HEK293 (cell line): Measurements from ENCODE around the gene KLHDC4.

ENCODE experiments used
- CTCF ChIA-PET: fragments of 350-600 bp; formaldehyde crosslinking; extraction: SDS; loops from one replicate; lab custom pipeline; 2021; ENCODE audit warnings: antibody characterized with exemption; lab: Yijun Ruan, JAX
- POLR2A ChIA-PET: fragments of 300-600 bp; formaldehyde crosslinking; extraction: SDS; loops from one replicate; lab custom pipeline; 2020; ENCODE audit warnings: antibody characterized with exemption, inconsistent platforms; lab: Yijun Ruan, JAX
- H3K27ac ChIP-seq: fragments of 200-500 bp; sonication (Bioruptor generic); 2 replicates; pipeline ENCODE4 v1.5.1; 2014; ENCODE audit warnings: low read depth, low read length, control low read depth, inconsistent platforms; ENCODE audit errors: extremely low read depth
- H3K36me3 ChIP-seq, 2 experiments: fragments of 200-500 bp in 1 of 2; sonication (Bioruptor generic) in 1 of 2; 1 replicate in 1 of 2; 2 replicates in 1 of 2; pipeline ENCODE4 v1.5.1; 2014 to 2017; ENCODE audit warnings: inconsistent platforms in 2 of 2, low read length in 2 of 2; ENCODE audit not compliant: control insufficient read depth in 2 of 2, insufficient read depth in 1 of 2
- H3K4me1 ChIP-seq: fragments of 200-500 bp; sonication (Bioruptor generic); 2 replicates; pipeline ENCODE4 v1.5.1; 2014; ENCODE audit warnings: mild to moderate bottlenecking, low read length, inconsistent platforms; ENCODE audit not compliant: control insufficient read depth, insufficient read depth
- H3K4me3 ChIP-seq: 2 replicates; pipeline ENCODE4 v1.5.1; 2011; ENCODE audit warnings: low read depth, mild to moderate bottlenecking, control low read depth, low read length, moderate library complexity
- H3K9me3 ChIP-seq: fragments of 200-500 bp; sonication (Bioruptor generic); 2 replicates; pipeline ENCODE4 v1.5.1; 2014; ENCODE audit warnings: low read depth, low read length, inconsistent platforms; ENCODE audit not compliant: control insufficient read depth, insufficient read depth
- EGR2 ChIP-seq: fragments of 450-650 bp; formaldehyde crosslinking; IDR thresholded peaks from 2 replicates; pipeline ENCODE4 v1.5.1; 2016; ENCODE audit warnings: low read depth, missing biosample characterization, missing genetic modification characterization
- GLI2 ChIP-seq: fragments of 450-650 bp; formaldehyde crosslinking; IDR thresholded peaks from 2 replicates; pipeline ENCODE4; 2017; ENCODE audit warnings: missing biosample characterization, missing genetic modification characterization, low read depth, borderline replicate concordance
- GLIS1 ChIP-seq: fragments of 450-650 bp; formaldehyde crosslinking; IDR thresholded peaks from 2 replicates; pipeline ENCODE4 v1.5.1; 2016; ENCODE audit warnings: missing biosample characterization, missing genetic modification characterization
- GLIS2 ChIP-seq: fragments of 450-650 bp; formaldehyde crosslinking; IDR thresholded peaks from 2 replicates; pipeline ENCODE4 v1.5.1; 2016; ENCODE audit warnings: missing biosample characterization, missing genetic modification characterization
- KLF1 ChIP-seq: fragments of 450-650 bp; formaldehyde crosslinking; IDR thresholded peaks from 2 replicates; pipeline ENCODE4 v1.5.1; 2016; ENCODE audit warnings: missing biosample characterization, missing genetic modification characterization
- KLF9 ChIP-seq: fragments of 450-650 bp; formaldehyde crosslinking; IDR thresholded peaks from 2 replicates; pipeline ENCODE4 v1.5.1; 2016; ENCODE audit warnings: missing biosample characterization, missing genetic modification characterization, low read depth
- PATZ1 ChIP-seq: fragments of 450-650 bp; formaldehyde crosslinking; IDR thresholded peaks from 2 replicates; pipeline ENCODE4 v1.5.1; 2016; ENCODE audit warnings: missing biosample characterization, missing genetic modification characterization
- TRIM28 ChIP-seq: IDR thresholded peaks from 2 replicates; pipeline ENCODE4 v1.6.1; 2011; ENCODE audit warnings: low read length, control low read depth, borderline replicate concordance
- ZFHX2 ChIP-seq: fragments of 450-650 bp; formaldehyde crosslinking; conservative IDR thresholded peaks from 2 replicates; pipeline ENCODE4 v1.5.1; 2016; ENCODE audit warnings: missing biosample characterization, missing genetic modification characterization
- ZIC2 ChIP-seq: fragments of 450-650 bp; formaldehyde crosslinking; IDR thresholded peaks from 2 replicates; pipeline ENCODE4 v1.5.1; 2016; ENCODE audit warnings: missing biosample characterization, missing genetic modification characterization
- ZNF155 ChIP-seq: fragments of 450-650 bp; formaldehyde crosslinking; IDR thresholded peaks from 2 replicates; pipeline ENCODE4 v1.5.1; 2016; ENCODE audit warnings: missing biosample characterization, missing genetic modification characterization
- ZNF169 ChIP-seq: fragments of 450-650 bp; formaldehyde crosslinking; IDR thresholded peaks from 2 replicates; pipeline ENCODE4 v1.5.1; 2016; ENCODE audit warnings: missing biosample characterization, missing genetic modification characterization
- ZNF23 ChIP-seq: fragments of 450-650 bp; formaldehyde crosslinking; IDR thresholded peaks from 2 replicates; pipeline ENCODE4 v1.5.1; 2016; ENCODE audit warnings: missing biosample characterization, missing genetic modification characterization, borderline replicate concordance
- ZNF335 ChIP-seq: fragments of 450-650 bp; formaldehyde crosslinking; conservative IDR thresholded peaks from 2 replicates; pipeline ENCODE4 v1.5.1; 2016; ENCODE audit warnings: missing biosample characterization, missing genetic modification characterization
- ZNF366 ChIP-seq: fragments of 450-650 bp; formaldehyde crosslinking; conservative IDR thresholded peaks from 2 replicates; pipeline ENCODE4 v1.5.1; 2016; ENCODE audit warnings: missing biosample characterization, missing genetic modification characterization
- ZSCAN23 ChIP-seq: fragments of 450-650 bp; formaldehyde crosslinking; IDR thresholded peaks from 2 replicates; pipeline ENCODE4 v1.5.1; 2016; ENCODE audit warnings: missing biosample characterization, missing genetic modification characterization
- ZSCAN30 ChIP-seq: fragments of 450-650 bp; IDR thresholded peaks from 2 replicates; pipeline ENCODE4 v1.5.1; 2018; ENCODE audit warnings: missing biosample characterization, mild to moderate bottlenecking, missing genetic modification characterization, moderate library complexity

KLHDC4 gene

GRCh38 chr16:87707714-87708580 is 57.8 kb downstream of the KLHDC4 start:
- ChIA-PET POLR2A (no interaction called here), CTCF (interaction anchor here (0.6 kb wide), 2 partner anchors 8 to 159 kb away, joined by 3 to 4 read pairs; no protein-coding TSS in a partner anchor)
- Histone ChIP-seq H3K9me3 (no peaks in the 10 kb centered on the region), H3K36me3 (peaks cover 0 to 67% of the 10 kb centered on the region in 2 experiments; a peak in 2 of 3 replicates), H3K27ac (no peak overlapping the region), H3K4me1 (no peaks in the 10 kb centered on the region), H3K4me3 (no peak overlapping the region)
- TF ChIP-seq ZNF169 (tag by site-specific recombination) (no peak), ZNF155 (tag by site-specific recombination) (no peak)

GRCh38 chr16:87707097-87707496 is 58.7 kb downstream of the KLHDC4 start:
- TF ChIP-seq ZNF366 (tag by site-specific recombination) (no peak), TRIM28 (no peak), KLF9 (tag by site-specific recombination) (no peak), ZNF335 (no peak), ZSCAN30 (no peak), GLI2 (tag by site-specific recombination) (no peak), ZSCAN23 (tag by site-specific recombination) (no peak)
- Histone ChIP-seq H3K27ac (no peak overlapping the region), H3K9me3 (no peaks in the 10 kb centered on the region), H3K36me3 (peaks cover 0 to 67% of the 10 kb centered on the region in 2 experiments; a peak in 2 of 3 replicates), H3K4me1 (no peaks in the 10 kb centered on the region), H3K4me3 (no peak overlapping the region)
- CTCF ChIA-PET, result no interaction called here
- POLR2A ChIA-PET, result no interaction called here

GRCh38 chr16:87706278-87707000 is 59.3 kb downstream of the KLHDC4 start:
- Histone ChIP-seq H3K4me1 (no peaks in the 10 kb centered on the region), H3K9me3 (no peaks in the 10 kb centered on the region), H3K27ac (no peak overlapping the region), H3K4me3 (no peak overlapping the region), H3K36me3 (peaks cover 0 to 74% of the 10 kb centered on the region in 2 experiments; a peak in 2 of 3 replicates)
- CTCF ChIA-PET, result interaction anchor here (0.5 kb wide), 1 partner anchor 18 kb away, joined by 3 read pairs; no protein-coding TSS in a partner anchor
- TF ChIP-seq GLIS2, result 0 out of 2 replicates have a peak, but pooled peaks have one; percentile 29
- TF ChIP-seq EGR2 (tag by site-specific recombination), result peak; percentile 60
- TF ChIP-seq ZIC2 (tag by site-specific recombination), result peak; percentile 71
- TF ChIP-seq GLI2 (tag by site-specific recombination), result no peak
- TF ChIP-seq ZFHX2 (tag by site-specific recombination), result 0 out of 2 replicates have a peak, but pooled peaks have one; percentile 23
- 0 out of 2 replicates have a peak, but pooled peaks have one; percentile 30 for TF ChIP-seq PATZ1 (tag by site-specific recombination)
- peak; percentile 64 for TF ChIP-seq KLF1 (tag by site-specific recombination)
- TF ChIP-seq GLIS1 (tag by site-specific recombination), result peak; percentile 32; the same call in 1 of the 2 replicates
- no peak for TF ChIP-seq ZNF23 (tag by site-specific recombination)
- POLR2A ChIA-PET, result no interaction called here
